Measurements from ENCODE around the gene RGR.

RGR gene

GRCh38 chr10:84244651-84245270, at the start of gene RGR:
Gene RGR (plus strand): TSS chr10:84245053. CDS start chr10:84245091, 38 bp downstream.
- no peak for DNase-seq

GRCh38 chr10:84196083-84196482, 48.8 kb upstream of the RGR start:
- no peak for DNase-seq

GRCh38 chr10:84196941-84197340, 47.9 kb upstream of the RGR start:
- no peak for DNase-seq

GRCh38 chr10:84197643-84198042, 47.2 kb upstream of the RGR start:
- no peak for DNase-seq

- DNase-seq = no peak
These were observed 46.5 kb upstream of the RGR start for GRCh38 chr10:84198206-84198915.

GRCh38 chr10:84200537-84201243, 44.2 kb upstream of the RGR start:
- DNase-seq = no peak

- no peak for DNase-seq
These were observed 43.6 kb upstream of the RGR start for GRCh38 chr10:84201244-84201606.

- no peak for DNase-seq
These were observed 43.2 kb upstream of the RGR start for GRCh38 chr10:84201682-84202081.

- DNase-seq = no peak
These were observed 42.5 kb upstream of the RGR start for GRCh38 chr10:84202349-84202748.

GRCh38 chr10:84204122-84204521, 40.7 kb upstream of the RGR start:
- DNase-seq = no peak

- no peak for DNase-seq
These were observed 40.2 kb upstream of the RGR start for GRCh38 chr10:84204610-84205009.

GRCh38 chr10:84205049-84205852, 39.6 kb upstream of the RGR start:
- DNase-seq = peak; percentile 62 to 65

- no peak for DNase-seq
These were observed 38.9 kb upstream of the RGR start for GRCh38 chr10:84205853-84206525.

- no peak for DNase-seq
These were observed 36.8 kb upstream of the RGR start for GRCh38 chr10:84208023-84208422.

GRCh38 chr10:84211566-84211965, 33.3 kb upstream of the RGR start:
- no peak for DNase-seq

GRCh38 chr10:84212014-84212413, 32.8 kb upstream of the RGR start:
- DNase-seq = no peak

- no peak for DNase-seq
These were observed 31.8 kb upstream of the RGR start for GRCh38 chr10:84213076-84213475.

GRCh38 chr10:84214046-84214572, 30.7 kb upstream of the RGR start:
- DNase-seq = no peak

- DNase-seq = peak in 1 of 2 donors; percentile 31
These were observed 30.1 kb upstream of the RGR start for GRCh38 chr10:84214612-84215235.

GRCh38 chr10:84216834-84217233, 28.0 kb upstream of the RGR start:
- DNase-seq = no peak

- no peak for DNase-seq
These were observed 27.1 kb upstream of the RGR start for GRCh38 chr10:84217746-84218145.

GRCh38 chr10:84221916-84222315, 22.9 kb upstream of the RGR start:
- no peak for DNase-seq
